Skeletal muscle cell (primary cell): ENCODE data around the gene FDXACB1.
A peak's percentile ranks its signal among the peaks of the same experiment; 100 is the strongest.
"Not testable (repeated sequence)": the region's sequence is repeated elsewhere in the genome, so short reads cannot be mapped to it uniquely, and the experiment has no call there.

Experiments
- DNase-seq: peaks from one replicate; pipeline ENCODE4 v3.0.0-alpha.2; 2010; ENCODE audit warnings: low read depth
- H3K4me3 ChIP-seq: 2 replicates; pipeline ENCODE4 v1.5.1; 2011; ENCODE audit warnings: low read depth, mild to moderate bottlenecking, control low read depth, low read length, moderate library complexity

Gene FDXACB1

GRCh38 chr11:111910676-111911562, 32.0 kb upstream of the FDXACB1 start:
- no peak for DNase-seq
- peak overlapping the region; percentile 1 for H3K4me3 ChIP-seq

- no peak for DNase-seq
- no peak overlapping the region for H3K4me3 ChIP-seq
Measured at GRCh38 chr11:111909378-111909777, 30.4 kb upstream of the FDXACB1 start.

- no peak for DNase-seq
- H3K4me3 ChIP-seq, result no peak overlapping the region
Measured at GRCh38 chr11:111908639-111909305, 29.8 kb upstream of the FDXACB1 start.

GRCh38 chr11:111906680-111907079, 27.7 kb upstream of the FDXACB1 start:
- no peak for DNase-seq
- no peak overlapping the region for H3K4me3 ChIP-seq

- DNase-seq, result no peak
Measured at GRCh38 chr11:111905411-111905810, 26.4 kb upstream of the FDXACB1 start.

GRCh38 chr11:111886844-111887243, 7.9 kb upstream of the FDXACB1 start:
- no peak for DNase-seq
- H3K4me3 ChIP-seq, result no peak overlapping the region

More at GRCh38 chr11:111905411-111905810, 26.4 kb upstream of the FDXACB1 start:
- H3K4me3 ChIP-seq, result no peak overlapping the region

GRCh38 chr11:111886032-111886431, 7.1 kb upstream of the FDXACB1 start:
- no peak for DNase-seq
- no peak overlapping the region for H3K4me3 ChIP-seq

GRCh38 chr11:111885053-111885452, 6.1 kb upstream of the FDXACB1 start:
- not testable (repeated sequence) for DNase-seq, H3K4me3 ChIP-seq

GRCh38 chr11:111882202-111882601, 3.2 kb upstream of the FDXACB1 start:
- no peak for DNase-seq
- no peak overlapping the region for H3K4me3 ChIP-seq

- DNase-seq, result no peak
- H3K4me3 ChIP-seq, result peak overlapping the region; percentile 74
Measured at GRCh38 chr11:111879637-111879960, 634 bp upstream of the FDXACB1 start.

- H3K4me3 ChIP-seq, result peak overlapping the region; percentile 74
- no peak for DNase-seq
Measured at GRCh38 chr11:111878385-111878848, 548 bp downstream of the FDXACB1 start.

- no peak for DNase-seq
- peak overlapping the region; percentile 71 for H3K4me3 ChIP-seq
Measured at GRCh38 chr11:111871693-111872161, 7.2 kb downstream of the FDXACB1 start.

GRCh38 chr11:111870886-111871692, 7.9 kb downstream of the FDXACB1 start, which contains the start of gene ALG9:
TSS of gene ALG9 (minus strand) at chr11:111871581. CDS start at chr11:111871482, 99 bp downstream.
- H3K4me3 ChIP-seq, result peak within 1 kb of the TSS; percentile 71
- peak; percentile 70 for DNase-seq

- peak overlapping the region; percentile 71 for H3K4me3 ChIP-seq
- no peak for DNase-seq
Measured at GRCh38 chr11:111870522-111870885, 8.5 kb downstream of the FDXACB1 start.

- no peak overlapping the region for H3K4me3 ChIP-seq
- DNase-seq, result no peak
Measured at GRCh38 chr11:111870113-111870512, 8.9 kb downstream of the FDXACB1 start.

GRCh38 chr11:111860257-111860656, 18.7 kb downstream of the FDXACB1 start:
- no peak overlapping the region for H3K4me3 ChIP-seq
- no peak for DNase-seq

GRCh38 chr11:111855506-111855905, 23.5 kb downstream of the FDXACB1 start:
- DNase-seq, result no peak

GRCh38 chr11:111852103-111852502, 26.9 kb downstream of the FDXACB1 start:
- no peak for DNase-seq
- H3K4me3 ChIP-seq, result no peak overlapping the region

More at GRCh38 chr11:111855506-111855905, 23.5 kb downstream of the FDXACB1 start:
- H3K4me3 ChIP-seq, result no peak overlapping the region

- no peak for DNase-seq
- H3K4me3 ChIP-seq, result no peak overlapping the region
Measured at GRCh38 chr11:111851636-111852035, 27.3 kb downstream of the FDXACB1 start.

GRCh38 chr11:111851067-111851466, 27.9 kb downstream of the FDXACB1 start:
- no peak overlapping the region for H3K4me3 ChIP-seq
- no peak for DNase-seq
